AG09319 (cell line): Measurements from ENCODE around the gene C6.

ENCODE experiments used
- DNase-seq: peaks from one replicate; pipeline ENCODE4 v3.0.0-alpha.2; 2010; ENCODE audit warnings: low read depth; ENCODE audit errors: extremely low read depth
- CTCF ChIP-seq: IDR thresholded peaks from 2 replicates; pipeline ENCODE4 v1.5.1; 2011; ENCODE audit warnings: low read depth, mild to moderate bottlenecking, inconsistent platforms, low read length, moderate library complexity

Gene C6

GRCh38 chr5:41213340-41213739 lies at the start of gene C6:
Gene C6 (minus strand): TSS chr5:41213532. CDS start chr5:41203230, 10,302 bp downstream.
- TF ChIP-seq CTCF: no peak
- DNase-seq: no peak

GRCh38 chr5:41256400-41256799 lies 43.1 kb upstream of the C6 start:
- TF ChIP-seq CTCF: no peak
- DNase-seq: no peak

DNA sequence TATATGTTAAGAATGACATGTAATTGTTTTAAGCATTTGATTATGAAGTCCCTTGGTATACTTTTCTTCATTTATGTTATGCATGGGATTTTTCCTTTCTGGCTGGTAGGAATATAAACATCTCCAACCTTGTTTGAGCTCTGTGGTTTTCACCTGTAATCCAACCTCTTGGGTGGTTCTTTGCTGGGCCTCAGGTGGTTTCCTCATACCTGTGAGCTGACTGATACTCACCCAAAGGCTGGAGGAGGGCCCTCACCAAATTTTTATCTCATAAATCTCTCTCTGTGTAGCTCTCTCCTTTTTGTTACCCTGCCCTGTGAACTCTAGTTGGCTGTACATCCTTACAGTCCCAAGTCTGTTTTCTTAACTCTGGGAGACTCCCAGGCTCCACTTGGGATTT lies 39.8 kb upstream of the C6 start:
- TF ChIP-seq CTCF: no peak
- no peak for DNase-seq

- DNase-seq: no peak
- TF ChIP-seq CTCF: no peak
Observed at GRCh38 chr5:41252036-41252435, 38.7 kb upstream of the C6 start.

GRCh38 chr5:41250351-41250987 lies 37.1 kb upstream of the C6 start:
- DNase-seq: no peak
- TF ChIP-seq CTCF: no peak

- DNase-seq: no peak
- no peak for TF ChIP-seq CTCF
Observed at GRCh38 chr5:41247135-41247534, 33.8 kb upstream of the C6 start.

DNA sequence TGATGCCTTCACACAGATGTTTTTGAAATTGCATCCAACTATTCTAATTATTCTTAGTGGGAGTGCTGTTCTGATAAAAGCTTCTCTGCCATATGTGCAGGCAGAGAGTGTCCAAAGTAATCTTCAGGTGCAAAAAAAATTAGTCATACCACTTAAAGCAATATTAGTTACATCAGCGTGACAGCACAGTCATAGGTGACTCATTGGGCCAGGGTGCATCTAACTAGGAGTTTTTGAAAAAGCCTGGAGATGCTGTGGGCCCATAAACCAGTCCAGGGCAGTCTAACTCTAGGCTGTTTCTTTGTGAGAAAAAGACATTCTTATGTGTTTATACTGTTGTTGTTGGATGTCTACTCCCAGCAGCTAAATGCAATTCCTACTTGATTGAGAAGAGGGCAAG lies 33.0 kb upstream of the C6 start:
- peak; percentile 23 for DNase-seq
- TF ChIP-seq CTCF: no peak
